SU-DHL-6 (cell line): ENCODE results near the gene LCE1C.

Source experiments
- H2AFZ ChIP-seq: fragments of 200-600 bp; sonication (generic); 2 replicates; pipeline ENCODE4 v1.6.1; 2014; ENCODE audit warnings: low read depth, mild to moderate bottlenecking, moderate library complexity, mixed read lengths, antibody characterized with exemption, low read length; ENCODE audit not compliant: severe bottlenecking
- H3F3A ChIP-seq: fragments of 200-600 bp; shearing (Covaris generic); 2 replicates; pipeline ENCODE4 v1.6.0; 2016; ENCODE audit warnings: antibody characterized with exemption, mild to moderate bottlenecking; ENCODE audit not compliant: insufficient read depth
- H3K27ac ChIP-seq: fragments of 200-600 bp; sonication (generic); 2 replicates; pipeline ENCODE4 v1.5.1; 2016; ENCODE audit warnings: low read depth, mild to moderate bottlenecking, low read length, moderate library complexity, mixed read lengths
- H3K27me3 ChIP-seq: fragments of 200-600 bp; sonication (generic), shearing (Covaris generic); 2 replicates; pipeline ENCODE4 v1.6.0; 2014; ENCODE audit warnings: mild to moderate bottlenecking, low read length
- H3K36me3 ChIP-seq: fragments of 200-600 bp; sonication (generic); 2 replicates; pipeline ENCODE4 v1.6.1; 2014; ENCODE audit warnings: mild to moderate bottlenecking, low read length, mixed read lengths
- H3K4me2 ChIP-seq: fragments of 300-600, 200-600 bp; shearing (Covaris generic), sonication (generic); 2 replicates; pipeline ENCODE4 v1.6.0; 2014; ENCODE audit warnings: low read length, low read depth, mild to moderate bottlenecking; ENCODE audit not compliant: poor library complexity, severe bottlenecking
- H3K4me3 ChIP-seq: fragments of 200-600 bp; sonication (generic); 2 replicates; pipeline ENCODE4 v1.5.1; 2014; ENCODE audit warnings: antibody characterized with exemption, low read length, mild to moderate bottlenecking, mixed read lengths; ENCODE audit not compliant: insufficient read depth, poor library complexity, severe bottlenecking
- H3K79me2 ChIP-seq: fragments of 200-600 bp; sonication (generic); 2 replicates; pipeline ENCODE4 v1.6.1; 2014; ENCODE audit warnings: mild to moderate bottlenecking, low read length, moderate library complexity; ENCODE audit not compliant: insufficient read depth
- H3K9ac ChIP-seq: fragments of 200-600 bp; sonication (generic); 2 replicates; pipeline ENCODE4 v1.7.0; 2014; ENCODE audit warnings: mild to moderate bottlenecking, low read length
- H3K9me2 ChIP-seq: fragments of 200-600 bp; sonication (generic); replicated peaks from 2 replicates; pipeline ENCODE4 v1.6.1; 2014; ENCODE audit warnings: low read length; ENCODE audit not compliant: insufficient read depth
- H3K9me3 ChIP-seq: fragments of 200-600 bp; sonication (generic); 2 replicates; pipeline ENCODE4 v1.6.1; 2014; ENCODE audit warnings: low read length, mixed read lengths; ENCODE audit not compliant: insufficient read depth
- H4K20me1 ChIP-seq: fragments of 200-600 bp; sonication (generic); 2 replicates; pipeline ENCODE4 v1.6.1; 2014; ENCODE audit warnings: low read depth, mild to moderate bottlenecking, antibody characterized with exemption, low read length, moderate library complexity, mixed read lengths
- EZH2phosphoT487 ChIP-seq: fragments of 200-600 bp; sonication (generic), shearing (Covaris generic); conservative IDR thresholded peaks from 2 replicates; pipeline ENCODE4 v1.6.1; 2018; ENCODE audit warnings: mild to moderate bottlenecking, antibody characterized with exemption, low read length, moderate library complexity, mixed read lengths
- TF ChIP-seq, protein P1 (sequence below): fragments of 200-600 bp; sonication (generic); IDR thresholded peaks from one replicate; pipeline ENCODE4 v1.5.1; 2017; ENCODE audit warnings: antibody characterized with exemption, mild to moderate bottlenecking, low read length, moderate library complexity; ENCODE audit not compliant: insufficient read depth, poor library complexity, severe bottlenecking

The LCE1C gene

DNA sequence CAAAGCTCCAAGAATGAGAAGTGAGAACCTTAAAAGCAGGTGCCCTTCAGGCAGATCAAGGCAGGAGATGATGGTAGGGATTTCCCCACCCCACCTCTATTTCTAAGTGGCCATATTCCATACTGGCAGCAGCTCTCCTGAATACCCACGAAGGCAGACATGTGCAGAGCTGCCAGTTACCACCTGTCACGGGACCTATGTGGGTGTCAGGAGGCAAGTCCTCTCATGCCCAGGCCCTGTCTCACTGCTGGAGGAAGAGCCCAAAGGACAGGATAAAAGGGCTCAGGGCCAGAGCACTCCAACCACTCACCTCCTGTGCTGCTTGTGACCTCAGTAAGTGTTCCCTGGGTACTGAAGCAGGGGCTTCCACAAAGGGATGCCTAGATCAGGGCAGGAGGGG, 4.6 kb upstream of the LCE1C start:
- no peak overlapping the region for H2AFZ ChIP-seq
- no peak for TF ChIP-seq EZH2phosphoT487
- TF ChIP-seq, protein P1, sequence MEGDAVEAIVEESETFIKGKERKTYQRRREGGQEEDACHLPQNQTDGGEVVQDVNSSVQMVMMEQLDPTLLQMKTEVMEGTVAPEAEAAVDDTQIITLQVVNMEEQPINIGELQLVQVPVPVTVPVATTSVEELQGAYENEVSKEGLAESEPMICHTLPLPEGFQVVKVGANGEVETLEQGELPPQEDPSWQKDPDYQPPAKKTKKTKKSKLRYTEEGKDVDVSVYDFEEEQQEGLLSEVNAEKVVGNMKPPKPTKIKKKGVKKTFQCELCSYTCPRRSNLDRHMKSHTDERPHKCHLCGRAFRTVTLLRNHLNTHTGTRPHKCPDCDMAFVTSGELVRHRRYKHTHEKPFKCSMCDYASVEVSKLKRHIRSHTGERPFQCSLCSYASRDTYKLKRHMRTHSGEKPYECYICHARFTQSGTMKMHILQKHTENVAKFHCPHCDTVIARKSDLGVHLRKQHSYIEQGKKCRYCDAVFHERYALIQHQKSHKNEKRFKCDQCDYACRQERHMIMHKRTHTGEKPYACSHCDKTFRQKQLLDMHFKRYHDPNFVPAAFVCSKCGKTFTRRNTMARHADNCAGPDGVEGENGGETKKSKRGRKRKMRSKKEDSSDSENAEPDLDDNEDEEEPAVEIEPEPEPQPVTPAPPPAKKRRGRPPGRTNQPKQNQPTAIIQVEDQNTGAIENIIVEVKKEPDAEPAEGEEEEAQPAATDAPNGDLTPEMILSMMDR = no peak

GRCh38 chr1:152801333-152801732, 5.1 kb downstream of the LCE1C start:
- no peak overlapping the region for H2AFZ ChIP-seq
- no peaks in the 10 kb centered on the region for H3K79me2 ChIP-seq
- no peaks in the 10 kb centered on the region; the same call in 1 of the 2 replicates for H3K9me2 ChIP-seq
- no peak overlapping the region for H3K4me2 ChIP-seq
- H3F3A ChIP-seq = no peaks in the 10 kb centered on the region
- no peaks in the 10 kb centered on the region for H3K36me3 ChIP-seq
- no peaks in the 10 kb centered on the region for H3K27me3 ChIP-seq
- no peak overlapping the region for H3K4me3 ChIP-seq
- TF ChIP-seq, protein P1 = no peak
- no peak for TF ChIP-seq EZH2phosphoT487
- no peak overlapping the region for H3K27ac ChIP-seq
- no peak overlapping the region for H3K9ac ChIP-seq
- no peaks in the 10 kb centered on the region for H3K9me3 ChIP-seq
- H4K20me1 ChIP-seq = no peaks in the 10 kb centered on the region

More for the DNA sequence above, 4.6 kb upstream of the LCE1C start:
- Histone ChIP-seq H3K27me3 (0 out of 2 replicates have a peak, but pooled peaks cover 4% of the 10 kb centered on the region), H3K4me2 (no peak overlapping the region), H4K20me1 (no peaks in the 10 kb centered on the region), H3K9ac (no peak overlapping the region), H3K79me2 (no peaks in the 10 kb centered on the region), H3K9me2 (no peaks in the 10 kb centered on the region; the same call in 1 of the 2 replicates), H3K27ac (no peak overlapping the region), H3K4me3 (no peak overlapping the region), H3K36me3 (no peaks in the 10 kb centered on the region), H3F3A (no peaks in the 10 kb centered on the region), H3K9me3 (no peaks in the 10 kb centered on the region)

DNA sequence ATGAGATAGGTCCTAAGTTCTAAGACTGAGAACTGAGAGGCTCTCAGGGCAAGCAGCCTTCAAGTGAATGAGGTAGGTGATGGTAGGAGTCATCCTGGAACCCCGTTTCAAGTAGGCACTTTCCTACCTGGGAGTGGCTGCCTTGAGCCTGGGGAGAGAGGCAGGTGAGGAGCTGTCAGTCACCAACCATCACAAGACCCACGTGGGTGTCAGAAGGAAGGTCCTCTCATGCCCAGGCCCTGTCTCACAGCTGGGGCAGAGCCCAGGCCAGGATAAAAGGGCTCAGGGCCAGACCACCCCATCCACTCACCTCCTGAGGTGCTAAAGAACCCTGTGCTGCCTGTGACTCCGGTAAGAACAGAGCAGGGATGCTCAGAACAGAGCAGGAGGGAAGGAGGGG, 10.0 kb downstream of the LCE1C start, which contains the start of gene LCE1D:
Gene LCE1D (plus strand): TSS at position 301 of the 400 bp plus-strand sequence. CDS start 1,074 bp downstream, outside the sequence.
- TF ChIP-seq, protein P1 = no peak
- no peak for TF ChIP-seq EZH2phosphoT487
- no peak within 1 kb of the TSS for H2AFZ ChIP-seq

More for the DNA sequence above, 10.0 kb downstream of the LCE1C start, which contains the start of gene LCE1D:
- no peaks in the 10 kb centered on the region for H3K79me2 ChIP-seq
- no peaks in the 10 kb centered on the region for H4K20me1 ChIP-seq
- H3K9ac ChIP-seq = no peak within 1 kb of the TSS
- H3K27ac ChIP-seq = no peak within 1 kb of the TSS
- no peaks in the 10 kb centered on the region for H3F3A ChIP-seq
- no peak within 1 kb of the TSS for H3K4me3 ChIP-seq
- H3K36me3 ChIP-seq = no peaks in the 10 kb centered on the region
- no peaks in the 10 kb centered on the region for H3K27me3 ChIP-seq
- H3K9me3 ChIP-seq = no peaks in the 10 kb centered on the region
- H3K9me2 ChIP-seq = no peaks in the 10 kb centered on the region
- H3K4me2 ChIP-seq = no peak within 1 kb of the TSS
